ENCODE data around the gene CUBN. TPM values are rescaled to one million over a fixed set of nuclear protein-coding genes. Genes with fewer than 3 reads are reported as not detected.

CUBN gene
- total RNA-seq, 4 donors from 2014 or later, result 0.54 to 1.8 (median 1.3) TPM

- intact Hi-C loops (cut with DNase I; ENCODE audit: low total_unique reads), result no loop called here
- DNase-seq (ENCODE audit: low spot score in 2 of 2), result no peak
- H3K4me3 ChIP-seq (ENCODE audit: low read depth, poor library complexity, severe bottlenecking), result no peak overlapping the region
- 90 to 95% methylated on average over 6 of the region's 6 CpGs for WGBS, 2 donors
- TF ChIP-seq POLR2A (IDR thresholded peaks at IDR 0.05) (no peak), CTCF (IDR thresholded peaks at IDR 0.05) (no peak)
Observed at GRCh38 chr10:17037910-17038309, 91.7 kb downstream of the CUBN start.

GRCh38 chr10:17035446-17035845 is 94.2 kb downstream of the CUBN start:
- TF ChIP-seq CTCF (IDR thresholded peaks at IDR 0.05) (no peak), POLR2A (IDR thresholded peaks at IDR 0.05) (no peak)
- DNase-seq (ENCODE audit: low spot score in 2 of 2), result no peak
- no peak overlapping the region for H3K4me3 ChIP-seq (ENCODE audit: low read depth, poor library complexity, severe bottlenecking)
- intact Hi-C loops (cut with DNase I; ENCODE audit: low total_unique reads), result loop anchor here (2.0 kb wide), 1 partner anchor 29 kb away; no protein-coding TSS in a partner anchor
- 54 to 69% methylated on average over 1 of the region's 1 CpG for WGBS, 2 donors

- intact Hi-C loops (cut with DNase I; ENCODE audit: low total_unique reads), result loop anchor here (2.0 kb wide), 1 partner anchor 27 kb away; no protein-coding TSS in a partner anchor
- WGBS, 2 donors, result 77 to 80% methylated on average over 7 of the region's 7 CpGs
Observed at GRCh38 chr10:17033529-17034260, 95.9 kb downstream of the CUBN start.

GRCh38 chr10:17031637-17032635 is 97.7 kb downstream of the CUBN start:
- intact Hi-C loops (cut with DNase I; ENCODE audit: low total_unique reads), result no loop called here
- no peak overlapping the region for H3K4me3 ChIP-seq (ENCODE audit: low read depth, poor library complexity, severe bottlenecking)
- WGBS, 2 donors, result 72 to 76% methylated on average over 13 of the region's 13 CpGs
- TF ChIP-seq CTCF (IDR thresholded peaks at IDR 0.05) (no peak), POLR2A (IDR thresholded peaks at IDR 0.05) (no peak)
- DNase-seq (ENCODE audit: low spot score in 2 of 2), result no peak

More at GRCh38 chr10:17033529-17034260, 95.9 kb downstream of the CUBN start:
- H3K4me3 ChIP-seq (ENCODE audit: low read depth, poor library complexity, severe bottlenecking), result no peak overlapping the region
- no peak for DNase-seq (ENCODE audit: low spot score in 2 of 2)
- TF ChIP-seq CTCF (IDR thresholded peaks at IDR 0.05) (no peak), POLR2A (IDR thresholded peaks at IDR 0.05) (no peak)

- H3K4me3 ChIP-seq (ENCODE audit: low read depth, poor library complexity, severe bottlenecking), result no peak overlapping the region
Observed at GRCh38 chr10:17029581-17030271, 99.9 kb downstream of the CUBN start.

More at GRCh38 chr10:17029581-17030271, 99.9 kb downstream of the CUBN start:
- WGBS, 2 donors, result 24 to 26% methylated on average over 9 of the region's 9 CpGs
- peak; percentile 76 to 92 for DNase-seq (ENCODE audit: low spot score in 2 of 2)
- intact Hi-C loops (cut with DNase I; ENCODE audit: low total_unique reads), result no loop called here
- TF ChIP-seq POLR2A (IDR thresholded peaks at IDR 0.05) (no peak), CTCF (IDR thresholded peaks at IDR 0.05) (no peak)
